Measurements from ENCODE around the gene VPS13D. TPM values are rescaled to one million over a fixed set of nuclear protein-coding genes. Genes with fewer than 3 reads are reported as not detected.

VPS13D gene
- total RNA-seq, 2 donors from 2014 or later = 54.0 to 63.3 TPM

GRCh38 chr1:12487520-12487919 lies 257.7 kb downstream of the VPS13D start:
- intact Hi-C loops (cut with DNase I) = no loop called here
- H3K4me1 ChIP-seq = peaks cover 30% of the 10 kb centered on the region
- H3K4me3 ChIP-seq = no peak overlapping the region
- ATAC-seq = no peak
- no peaks in the 10 kb centered on the region for H3K36me3 ChIP-seq (replicated peaks in 1 of 2; ENCODE audit: insufficient read depth in 1 of 2, low read depth in 2 of 2)
- no peaks in the 10 kb centered on the region for H3K9me3 ChIP-seq
- DNase-seq = no peak
- no peak overlapping the region for H3K27ac ChIP-seq
- TF ChIP-seq CTCF (IDR thresholded peaks at IDR 0.05) = no peak
- TF ChIP-seq POLR2A (IDR thresholded peaks at IDR 0.05) = no peak
- H3K27me3 ChIP-seq = no peaks in the 10 kb centered on the region
- WGBS, 2 donors = 95% methylated on average over 7 of the region's 7 CpGs

GRCh38 chr1:12488666-12489354 lies 259.0 kb downstream of the VPS13D start:
- WGBS, 2 donors = 85 to 89% methylated on average over 4 of the region's 4 CpGs
- H3K4me3 ChIP-seq = no peak overlapping the region
- no peak overlapping the region for H3K27ac ChIP-seq
- TF ChIP-seq CTCF (IDR thresholded peaks at IDR 0.05) (no peak), POLR2A (IDR thresholded peaks at IDR 0.05) (no peak)
- H3K4me1 ChIP-seq = peaks cover 30% of the 10 kb centered on the region
- ATAC-seq (no peak), DNase-seq (no peak)
- no peaks in the 10 kb centered on the region for H3K27me3 ChIP-seq
- H3K36me3 ChIP-seq (replicated peaks in 1 of 2; ENCODE audit: insufficient read depth in 1 of 2, low read depth in 2 of 2) = no peaks in the 10 kb centered on the region
- intact Hi-C loops (cut with DNase I) = no loop called here
- no peaks in the 10 kb centered on the region for H3K9me3 ChIP-seq

- DNase-seq (no peak), ATAC-seq (no peak)
- 77 to 80% methylated on average over 11 of the region's 11 CpGs for WGBS, 2 donors
- H3K27ac ChIP-seq = no peak overlapping the region
- H3K4me3 ChIP-seq = no peak overlapping the region
- H3K27me3 ChIP-seq = no peaks in the 10 kb centered on the region
- H3K4me1 ChIP-seq = peaks cover 28% of the 10 kb centered on the region
- intact Hi-C loops (cut with DNase I) = no loop called here
- no peaks in the 10 kb centered on the region for H3K36me3 ChIP-seq (replicated peaks in 1 of 2; ENCODE audit: insufficient read depth in 1 of 2, low read depth in 2 of 2)
- no peak for TF ChIP-seq POLR2A (IDR thresholded peaks at IDR 0.05)
- no peak for TF ChIP-seq CTCF (IDR thresholded peaks at IDR 0.05)
- no peaks in the 10 kb centered on the region for H3K9me3 ChIP-seq
These were observed 260.8 kb downstream of the VPS13D start for GRCh38 chr1:12490532-12491142.

GRCh38 chr1:12491656-12492055 lies 261.8 kb downstream of the VPS13D start:
- H3K4me3 ChIP-seq = no peak overlapping the region
- TF ChIP-seq POLR2A (IDR thresholded peaks at IDR 0.05) (no peak), CTCF (IDR thresholded peaks at IDR 0.05) (no peak)
- ATAC-seq (no peak), DNase-seq (no peak)
- H3K36me3 ChIP-seq (replicated peaks in 1 of 2; ENCODE audit: insufficient read depth in 1 of 2, low read depth in 2 of 2) = no peaks in the 10 kb centered on the region
- H3K4me1 ChIP-seq = peaks cover 28% of the 10 kb centered on the region
- no peaks in the 10 kb centered on the region for H3K9me3 ChIP-seq
- intact Hi-C loops (cut with DNase I) = no loop called here
- 67 to 69% methylated on average over 5 of the region's 5 CpGs for WGBS, 2 donors
- H3K27me3 ChIP-seq = no peaks in the 10 kb centered on the region
- peak overlapping the region in 1 of 4 donors; percentile 28 for H3K27ac ChIP-seq

GRCh38 chr1:12495725-12496124 lies 265.9 kb downstream of the VPS13D start:
- Histone ChIP-seq H3K27me3 (no peaks in the 10 kb centered on the region), H3K4me3 (no peak overlapping the region), H3K9me3 (no peaks in the 10 kb centered on the region), H3K4me1 (peaks cover 34% of the 10 kb centered on the region), H3K36me3 (replicated peaks in 1 of 2; ENCODE audit: insufficient read depth in 1 of 2, low read depth in 2 of 2) (no peaks in the 10 kb centered on the region), H3K27ac (peak overlapping the region; percentile 62 to 82 (median 74))
- 31 to 55% methylated on average over 11 of the region's 11 CpGs for WGBS, 2 donors
- ATAC-seq (peak; percentile 57), DNase-seq (peak; percentile 41 to 52 (median 44))
- TF ChIP-seq POLR2A (IDR thresholded peaks at IDR 0.05) (no peak), CTCF (IDR thresholded peaks at IDR 0.05) (no peak)
- intact Hi-C loops (cut with DNase I) = no loop called here

Data from body of pancreas (tissue), 4 donors.